Measurements from ENCODE around the gene OSBPL10.

OSBPL10 gene

DNA sequence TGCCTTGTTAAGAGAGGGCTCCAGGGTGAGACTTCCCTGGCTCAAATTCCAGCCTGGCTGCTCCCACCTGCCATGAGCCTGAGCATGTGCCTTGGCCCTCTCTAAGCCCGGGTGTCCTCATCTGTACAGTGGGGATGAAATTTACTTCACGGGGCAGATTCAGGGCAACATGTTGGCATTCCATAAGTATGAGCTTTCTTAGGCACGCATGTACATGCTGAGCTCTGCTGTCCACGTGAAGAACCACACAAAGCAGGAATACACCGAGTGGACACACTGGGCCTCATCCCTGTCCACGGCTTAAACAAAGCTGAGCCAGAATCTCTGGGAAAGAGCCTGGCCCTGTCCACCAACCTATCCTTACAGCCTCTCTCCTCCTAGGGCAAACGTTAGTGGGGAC lies 167.4 kb downstream of the OSBPL10 start:
- DNase-seq (ENCODE audit: low read depth), result no peak

DNA sequence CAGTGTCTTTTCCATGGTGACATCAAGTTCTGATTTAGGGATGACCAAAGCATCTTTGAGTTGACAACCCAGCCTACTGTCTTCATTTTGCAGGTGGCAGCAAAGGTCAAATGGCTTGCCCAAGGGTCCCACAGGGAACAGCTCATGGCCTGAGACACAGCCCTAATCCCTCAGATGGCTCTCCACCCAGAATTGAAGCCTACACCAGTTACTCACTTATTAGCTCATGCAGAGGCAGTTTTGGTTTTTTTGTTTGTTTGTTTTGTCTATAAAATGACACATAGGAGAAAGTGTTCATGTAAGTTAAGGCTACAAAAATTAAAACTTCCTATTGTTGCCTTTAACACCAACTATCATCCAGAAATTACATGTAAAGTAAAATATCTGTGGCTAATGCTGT lies 167.9 kb downstream of the OSBPL10 start:
- no peak for DNase-seq (ENCODE audit: low read depth)

DNA sequence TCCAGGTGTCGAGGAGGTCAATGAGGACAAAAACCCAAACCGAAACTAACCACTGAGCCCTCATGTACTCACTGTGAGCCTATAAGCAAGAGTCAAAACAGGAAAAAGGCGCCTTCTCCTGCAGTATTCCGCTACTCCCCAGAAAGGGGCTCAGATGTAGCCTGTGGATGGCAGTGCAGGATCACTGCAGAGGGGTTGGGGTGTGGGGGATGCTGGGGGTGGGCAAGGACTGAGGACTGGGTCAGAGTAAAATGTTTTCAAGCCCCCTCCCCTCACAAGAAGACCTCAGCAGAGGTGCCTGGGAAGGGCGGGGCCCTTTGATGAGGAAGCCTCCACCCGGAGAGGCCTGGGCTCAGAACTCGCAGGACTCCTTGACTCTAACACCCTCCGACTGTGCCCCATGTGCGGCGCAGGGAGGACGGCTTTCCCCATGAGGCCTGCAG lies 170.1 kb downstream of the OSBPL10 start:
- no peak for DNase-seq (ENCODE audit: low read depth)

DNA sequence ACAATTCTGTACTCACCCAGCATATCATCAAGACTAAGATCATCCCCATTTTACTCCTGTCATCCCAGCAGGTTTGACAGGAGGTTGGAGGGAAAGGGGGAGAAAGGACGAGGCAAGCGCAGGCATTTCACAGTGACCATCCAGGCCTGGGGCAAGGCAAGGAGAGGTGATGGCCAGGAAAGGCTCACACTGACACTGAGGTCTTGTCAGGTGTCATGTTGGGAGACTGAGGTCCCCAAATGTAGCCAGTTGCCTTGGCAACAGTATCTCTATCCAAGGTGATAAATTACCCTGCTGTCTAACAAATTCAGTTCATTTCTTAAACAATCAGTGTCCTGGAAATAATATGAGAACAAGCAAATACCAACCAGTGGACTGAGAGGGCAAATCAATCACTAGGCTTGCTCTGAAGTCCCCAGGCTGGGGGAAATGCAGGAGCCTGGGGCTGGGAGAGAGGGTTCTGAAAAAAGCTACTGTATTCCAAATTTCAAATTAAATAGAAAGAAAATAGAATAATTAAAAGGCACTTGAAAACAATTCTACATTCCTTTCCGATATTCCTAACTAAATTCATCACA lies 172.8 kb downstream of the OSBPL10 start:
- no peak for DNase-seq (ENCODE audit: low read depth)

DNA sequence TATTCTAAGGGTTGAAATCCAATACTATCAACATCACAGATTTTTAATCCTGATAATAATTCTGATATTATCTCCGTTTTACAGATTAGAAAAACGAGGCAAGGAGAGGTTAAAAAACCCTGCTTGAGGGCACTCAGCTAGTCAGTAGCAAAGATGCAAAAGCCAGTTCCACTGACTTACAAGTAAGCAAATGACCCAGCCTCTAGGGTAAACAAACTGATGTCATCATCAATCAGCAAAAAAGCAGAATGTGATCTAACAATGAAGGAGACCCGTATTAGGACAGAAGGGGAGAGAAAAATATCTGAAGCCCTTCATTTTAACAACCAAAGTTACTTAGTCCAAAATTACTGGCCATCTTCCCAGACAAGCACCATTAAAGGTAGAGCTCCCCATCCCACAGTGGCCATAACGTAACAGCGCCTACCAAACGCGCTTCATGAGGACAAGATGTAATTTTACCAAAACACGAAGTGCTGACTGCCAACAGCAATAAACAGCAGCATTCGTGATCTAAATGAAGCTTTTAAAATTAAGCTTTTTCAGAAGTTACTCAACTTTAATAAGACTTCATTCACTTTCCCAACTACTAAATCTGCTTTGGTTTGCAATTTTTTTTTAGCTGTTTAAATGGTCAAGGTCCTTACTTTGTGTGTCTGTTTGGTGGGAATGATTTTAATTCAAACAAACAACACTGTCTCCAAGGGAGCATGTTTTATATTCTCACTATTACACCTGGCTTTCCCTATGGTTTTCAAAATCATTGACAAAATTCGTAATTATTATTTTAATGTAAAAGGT lies 176.6 kb downstream of the OSBPL10 start:
- peak; percentile 6 for DNase-seq (ENCODE audit: low read depth)

DNA sequence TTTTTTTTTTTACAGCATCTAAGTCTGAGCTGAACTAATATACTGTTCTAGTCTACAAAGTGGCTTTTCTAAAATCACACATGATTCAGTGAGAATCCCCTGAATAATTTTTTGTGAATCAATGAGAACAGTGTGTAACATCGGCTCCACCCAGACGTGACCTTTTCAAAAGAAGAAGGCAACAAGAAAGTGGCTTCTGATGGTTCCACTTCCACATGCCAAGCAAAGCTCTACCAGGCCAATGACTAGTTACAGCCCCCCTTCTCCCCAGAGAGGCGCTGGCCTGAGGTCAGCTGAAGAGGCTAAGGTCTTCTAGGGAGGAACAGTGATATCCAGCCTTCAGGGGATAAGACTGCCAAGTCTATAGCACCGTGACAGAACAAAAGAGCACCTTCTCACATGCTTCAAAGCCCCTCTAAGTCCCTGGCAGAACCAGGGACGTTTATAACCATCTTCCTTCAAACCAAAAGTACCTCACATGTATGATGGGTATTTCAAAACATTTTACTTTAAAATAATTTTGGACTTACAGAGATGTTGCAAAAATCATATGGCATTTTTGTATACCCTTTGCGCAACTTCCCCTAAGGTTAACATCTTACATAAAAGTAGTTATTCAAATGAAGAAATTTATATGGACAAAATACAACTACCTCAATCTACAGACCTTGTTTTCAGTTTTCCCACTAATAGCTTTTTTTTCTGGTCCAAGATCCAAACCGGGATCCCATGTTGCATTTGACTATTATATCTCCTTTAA lies 177.9 kb downstream of the OSBPL10 start:
- peak; percentile 21 for DNase-seq (ENCODE audit: low read depth)

DNA sequence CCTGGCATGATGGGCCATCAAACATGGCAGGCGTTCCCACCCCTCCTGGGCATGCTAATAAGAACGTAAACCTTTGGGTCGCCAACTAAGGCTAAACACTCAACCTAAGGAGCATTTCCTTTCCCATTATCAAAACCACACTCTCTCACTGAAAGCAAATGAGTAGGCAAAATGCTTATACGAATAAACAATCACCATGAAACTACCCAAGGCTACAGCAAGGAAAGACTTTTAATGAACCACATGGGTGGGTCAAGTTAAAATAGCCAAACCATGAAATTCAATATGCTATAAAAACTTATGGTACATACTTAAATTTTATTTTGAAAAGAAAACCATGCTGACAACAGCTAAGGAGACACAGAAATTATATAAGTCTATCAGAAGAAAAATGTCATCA lies 180.6 kb downstream of the OSBPL10 start:
- DNase-seq (ENCODE audit: low read depth), result no peak

DNA sequence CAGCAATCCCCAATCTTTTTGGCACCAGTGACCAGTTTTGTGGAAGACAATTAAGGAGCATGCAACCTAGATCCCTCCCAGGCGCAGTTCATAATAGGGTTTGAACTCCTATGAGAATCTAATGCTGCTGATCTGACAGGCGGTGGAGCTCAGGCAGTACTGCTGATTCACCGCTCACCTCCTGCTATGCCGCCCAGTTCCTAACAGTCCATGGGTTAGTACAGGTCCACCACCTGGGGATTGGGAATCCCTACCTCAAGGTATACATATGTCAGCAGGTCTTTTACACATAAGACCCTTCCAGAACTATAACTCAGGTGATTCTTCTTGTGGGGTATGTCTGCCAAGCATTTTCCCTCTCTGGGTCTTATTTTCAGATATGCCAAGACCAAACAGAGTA lies 182.2 kb downstream of the OSBPL10 start:
- DNase-seq (ENCODE audit: low read depth), result no peak

DNA sequence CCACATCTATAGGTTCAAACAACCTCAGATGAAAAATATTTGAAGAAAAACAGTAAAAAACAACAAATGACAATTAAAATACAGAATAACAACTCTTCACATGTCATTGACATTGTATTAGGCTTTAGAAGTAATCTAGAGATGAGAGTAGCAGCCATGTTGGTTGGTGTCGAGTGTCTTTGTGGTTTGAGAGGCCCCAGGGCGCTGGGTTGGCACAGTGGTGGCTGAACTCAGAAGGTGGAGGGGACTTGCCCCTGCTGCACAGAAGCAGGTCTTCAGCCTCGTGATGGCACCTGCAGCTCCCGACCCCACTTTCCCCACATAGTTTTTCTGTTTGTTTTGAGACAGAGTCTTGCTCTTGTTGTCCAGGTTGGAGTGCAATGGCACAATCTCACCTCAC lies 187.2 kb downstream of the OSBPL10 start:
- DNase-seq (ENCODE audit: low read depth), result no peak

DNA sequence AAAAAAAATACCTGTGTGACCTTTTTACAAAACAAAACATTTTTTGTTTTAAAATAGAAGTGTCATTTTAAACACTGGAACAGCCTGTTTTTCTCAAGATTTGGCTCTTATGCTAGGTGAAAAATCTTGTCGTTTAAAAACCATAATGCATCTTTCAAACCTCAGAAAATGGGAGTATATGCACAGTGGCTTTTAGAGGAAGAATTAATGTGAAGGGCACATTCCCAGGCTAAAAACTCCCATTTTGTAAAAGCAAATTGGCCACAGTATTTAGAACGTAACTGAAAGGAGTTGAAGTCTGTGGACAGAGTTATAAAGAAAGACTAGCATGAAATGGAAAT lies 190.0 kb downstream of the OSBPL10 start:
- DNase-seq (ENCODE audit: low read depth), result no peak

DNA sequence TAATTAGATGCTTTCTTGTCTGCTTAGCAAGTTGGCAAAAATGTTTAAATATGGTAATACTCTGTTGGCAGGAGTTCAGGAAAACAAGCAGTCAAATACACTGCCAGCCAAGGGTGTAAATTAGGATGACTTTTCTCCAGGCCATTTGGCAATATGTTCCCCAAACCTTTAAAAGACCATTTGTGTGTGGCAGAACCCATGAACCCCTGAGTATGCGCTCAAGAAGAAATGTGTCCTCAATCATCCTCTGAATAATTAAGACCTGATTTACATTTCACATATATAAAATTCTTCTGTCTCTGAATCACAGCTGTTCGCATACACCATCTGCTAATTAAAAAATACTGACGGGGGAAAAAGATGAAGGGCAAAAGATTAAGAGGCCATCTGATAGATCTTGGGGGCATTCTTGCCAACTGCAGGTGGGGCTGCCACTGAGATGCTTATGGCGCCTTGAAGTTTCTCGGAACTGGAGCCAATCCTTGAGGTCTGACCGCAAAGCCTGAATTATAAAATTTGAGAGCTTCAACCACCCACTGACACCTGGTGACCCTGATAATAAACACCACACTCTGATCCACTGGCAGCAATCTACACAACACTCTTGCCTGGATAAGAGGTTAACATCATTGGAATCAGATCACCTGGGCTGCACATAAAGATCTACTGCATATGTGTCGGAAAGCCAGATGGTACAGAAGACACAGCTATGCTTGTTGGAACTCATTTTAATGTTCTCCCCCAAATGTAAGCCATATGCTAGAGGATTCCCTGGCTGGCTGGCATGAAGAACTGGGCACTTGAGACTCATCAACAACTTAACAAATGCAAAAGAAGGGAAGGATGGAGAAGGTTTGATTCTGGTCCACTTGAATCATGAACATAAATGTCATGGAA lies 190.6 kb downstream of the OSBPL10 start:
- no peak for DNase-seq (ENCODE audit: low read depth)

DNA sequence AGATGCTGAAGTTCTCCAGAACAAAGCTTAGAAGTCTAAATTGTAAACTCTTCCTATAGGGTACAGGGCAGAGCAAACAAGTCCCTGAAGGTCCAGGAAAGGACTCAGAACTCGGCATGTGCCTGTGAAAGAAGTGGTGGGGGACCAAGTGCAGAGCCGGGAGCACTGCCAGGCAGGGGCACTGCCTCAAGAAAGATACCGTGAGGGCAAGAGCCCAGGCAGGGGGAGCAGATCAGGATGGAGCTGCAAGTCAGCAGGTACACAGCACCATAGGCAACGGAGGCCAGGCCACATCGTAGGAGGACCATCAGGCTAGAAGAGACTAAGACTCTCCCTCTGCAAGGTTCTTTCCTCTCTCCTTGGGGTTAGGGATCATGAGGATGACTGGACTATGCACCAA lies 191.6 kb downstream of the OSBPL10 start:
- DNase-seq (ENCODE audit: low read depth), result no peak

DNA sequence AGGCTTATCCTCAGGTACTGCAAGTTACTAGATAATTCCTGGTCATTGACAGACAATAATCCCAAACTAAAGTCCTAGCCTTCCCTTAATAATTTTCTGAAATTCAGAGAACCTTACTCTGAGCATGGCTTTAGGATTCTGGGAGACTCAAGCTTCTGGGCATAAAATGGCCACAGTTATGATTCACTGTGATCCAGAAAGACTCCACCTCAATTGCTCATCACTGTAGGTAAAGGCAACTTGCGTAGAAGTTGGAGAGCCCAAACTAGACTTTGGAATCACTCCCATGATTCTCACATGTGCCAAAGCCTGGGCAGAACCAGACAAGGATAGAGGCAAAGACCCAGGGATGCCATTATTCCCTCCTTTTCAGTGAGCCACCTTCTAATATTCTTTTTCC lies 195.3 kb downstream of the OSBPL10 start:
- DNase-seq (ENCODE audit: low read depth), result no peak

DNA sequence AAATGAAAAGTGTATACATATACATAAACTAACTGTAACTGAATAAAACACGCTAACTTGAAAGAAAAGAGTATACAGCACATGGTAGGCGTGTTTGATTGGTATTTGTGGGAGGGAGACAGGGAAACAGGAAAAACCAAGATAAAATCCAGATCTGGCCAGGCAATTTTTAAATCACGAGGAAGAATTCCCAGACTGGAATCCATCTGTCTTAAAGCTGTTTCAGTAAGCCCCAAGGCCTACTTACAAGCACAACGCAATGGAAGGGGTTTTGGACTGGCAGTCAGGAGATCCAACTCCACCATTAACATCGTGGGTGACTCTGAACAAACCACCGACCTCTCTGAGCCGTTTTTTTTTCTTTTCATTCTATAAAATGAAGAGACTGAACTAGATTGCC lies 195.8 kb downstream of the OSBPL10 start:
- DNase-seq (ENCODE audit: low read depth), result no peak

DNA sequence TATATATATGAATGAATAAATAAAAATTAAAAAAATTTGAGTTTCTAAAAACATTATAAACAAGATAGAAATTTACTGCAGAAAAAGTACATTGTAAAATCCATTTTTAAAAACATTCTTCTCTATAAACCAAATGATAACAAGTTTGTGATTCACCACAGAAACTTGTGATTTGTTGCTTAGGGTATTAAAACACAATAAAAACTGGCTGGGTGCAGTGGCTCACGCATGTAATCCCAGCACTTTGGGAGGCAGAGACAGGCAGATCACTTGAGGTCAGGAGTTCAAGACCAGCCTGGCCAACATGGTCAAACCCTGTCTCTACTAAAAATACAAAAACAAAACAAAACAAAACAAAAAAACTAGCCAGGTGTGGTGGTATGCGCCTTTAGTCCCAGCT lies 197.2 kb downstream of the OSBPL10 start:
- DNase-seq (ENCODE audit: low read depth), result peak; percentile 27

DNA sequence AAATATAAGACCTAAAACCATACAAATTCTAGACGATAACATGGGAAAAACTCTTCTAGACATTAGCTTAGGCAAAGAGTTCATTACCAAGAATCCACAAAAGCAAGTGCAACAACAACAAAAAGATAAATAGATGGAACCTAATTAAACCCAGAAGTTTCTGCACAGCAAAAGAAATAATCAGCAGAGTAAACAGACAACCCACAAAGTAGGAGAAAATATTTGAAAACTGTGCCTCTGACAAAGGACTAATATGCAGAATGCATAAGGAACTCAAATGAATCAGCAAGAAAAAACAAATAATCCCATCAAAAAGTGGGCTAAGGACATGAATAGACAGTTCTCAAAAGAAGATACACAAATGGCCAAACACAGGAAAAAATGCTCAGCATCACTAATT lies 198.8 kb downstream of the OSBPL10 start:
- DNase-seq (ENCODE audit: low read depth), result peak; percentile 55

DNA sequence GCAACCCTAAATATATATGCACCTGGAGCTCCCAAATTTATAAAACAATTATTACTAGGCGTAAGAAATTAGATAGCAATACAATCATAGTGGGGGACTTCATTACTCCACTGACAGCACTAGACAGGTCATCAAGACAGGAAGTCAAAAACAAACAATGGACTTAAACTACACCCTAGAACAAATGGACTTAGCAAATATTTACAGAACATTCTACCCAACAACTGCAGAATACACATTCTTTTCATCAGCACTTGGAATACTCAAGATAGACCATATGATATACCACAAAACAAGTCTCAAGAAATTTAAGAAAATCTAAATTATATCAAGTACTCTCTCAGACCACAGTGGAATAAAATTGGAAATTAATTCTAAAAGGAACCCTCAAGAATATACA lies 201.5 kb downstream of the OSBPL10 start:
- DNase-seq (ENCODE audit: low read depth), result no peak

DNA sequence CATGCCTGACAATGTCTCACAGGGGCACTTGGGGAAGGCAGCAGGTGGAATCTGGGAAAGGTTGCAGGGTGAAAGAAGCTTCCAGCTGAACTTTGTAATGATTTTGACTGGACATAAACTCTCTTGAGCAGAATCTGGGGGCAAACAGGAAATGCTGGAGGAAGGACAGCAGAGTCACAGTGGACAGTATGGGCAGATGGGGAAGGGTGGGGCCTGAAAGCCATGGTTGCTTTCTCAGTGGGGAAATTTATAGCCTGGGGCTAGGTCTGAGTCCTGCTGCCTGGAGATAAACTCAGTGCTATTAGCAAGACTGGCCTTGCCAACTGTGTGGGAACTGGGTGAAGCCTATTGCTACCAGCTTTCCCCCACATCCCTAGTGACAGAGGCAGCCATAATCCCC lies 203.2 kb downstream of the OSBPL10 start:
- no peak for DNase-seq (ENCODE audit: low read depth)

DNA sequence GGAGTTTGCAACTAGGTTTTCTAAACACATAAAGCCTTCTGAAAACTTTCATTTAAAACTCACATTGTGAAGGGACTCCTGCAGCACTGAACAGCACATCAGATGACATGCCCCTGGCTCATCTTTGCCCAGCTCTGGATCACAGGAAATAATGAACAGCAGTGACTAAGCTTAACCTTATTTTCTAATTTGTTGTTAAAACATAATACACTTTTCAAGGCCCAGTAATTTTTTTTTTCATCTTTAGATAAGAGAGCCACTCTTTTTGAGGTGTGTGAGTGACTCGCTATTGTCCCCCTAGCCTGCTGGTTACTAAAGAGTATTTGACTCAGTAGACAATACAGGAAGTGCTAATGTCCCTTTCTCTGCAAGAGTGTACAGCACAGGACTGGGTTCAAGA lies 204.0 kb downstream of the OSBPL10 start:
- DNase-seq (ENCODE audit: low read depth), result no peak

DNA sequence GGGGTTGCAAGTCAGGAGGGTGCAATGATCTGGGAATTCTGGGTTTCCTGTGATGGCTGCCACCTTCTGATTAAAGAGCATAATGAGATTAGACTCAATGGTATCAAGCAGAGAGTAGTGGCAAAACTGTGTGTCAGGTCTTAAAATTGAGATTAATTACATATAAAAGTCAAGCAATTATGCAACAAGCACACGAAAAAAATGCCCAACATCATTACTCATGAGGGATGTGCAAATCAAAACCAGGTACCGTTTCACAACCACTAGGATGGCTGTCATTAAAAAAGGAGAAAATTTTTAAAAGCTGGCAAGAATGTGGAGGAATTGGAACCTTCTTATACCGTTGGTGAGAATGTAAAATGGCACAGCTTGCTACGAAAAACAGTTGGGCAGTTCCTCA lies 205.0 kb downstream of the OSBPL10 start:
- peak; percentile 57 for DNase-seq (ENCODE audit: low read depth)

DNA sequence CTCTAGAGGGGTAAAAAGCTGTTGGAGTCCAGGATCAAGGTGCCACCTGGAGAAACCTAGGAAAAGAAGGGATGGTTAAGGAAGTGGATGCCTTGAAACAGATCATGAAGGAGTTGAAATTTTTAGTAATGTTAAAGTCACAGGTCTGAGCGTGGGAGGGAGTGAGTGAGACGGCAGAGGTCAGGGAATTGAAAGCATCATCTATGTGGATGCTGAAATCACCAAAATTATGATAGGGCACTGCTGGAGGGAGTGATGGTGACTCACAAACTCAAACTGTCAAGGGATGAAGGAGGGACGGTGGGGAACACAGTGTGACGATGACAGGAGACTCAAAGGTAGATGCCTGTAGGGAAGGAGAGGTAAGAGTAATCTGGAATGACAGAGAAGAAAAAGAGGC lies 205.7 kb downstream of the OSBPL10 start:
- no peak for DNase-seq (ENCODE audit: low read depth)

DNA sequence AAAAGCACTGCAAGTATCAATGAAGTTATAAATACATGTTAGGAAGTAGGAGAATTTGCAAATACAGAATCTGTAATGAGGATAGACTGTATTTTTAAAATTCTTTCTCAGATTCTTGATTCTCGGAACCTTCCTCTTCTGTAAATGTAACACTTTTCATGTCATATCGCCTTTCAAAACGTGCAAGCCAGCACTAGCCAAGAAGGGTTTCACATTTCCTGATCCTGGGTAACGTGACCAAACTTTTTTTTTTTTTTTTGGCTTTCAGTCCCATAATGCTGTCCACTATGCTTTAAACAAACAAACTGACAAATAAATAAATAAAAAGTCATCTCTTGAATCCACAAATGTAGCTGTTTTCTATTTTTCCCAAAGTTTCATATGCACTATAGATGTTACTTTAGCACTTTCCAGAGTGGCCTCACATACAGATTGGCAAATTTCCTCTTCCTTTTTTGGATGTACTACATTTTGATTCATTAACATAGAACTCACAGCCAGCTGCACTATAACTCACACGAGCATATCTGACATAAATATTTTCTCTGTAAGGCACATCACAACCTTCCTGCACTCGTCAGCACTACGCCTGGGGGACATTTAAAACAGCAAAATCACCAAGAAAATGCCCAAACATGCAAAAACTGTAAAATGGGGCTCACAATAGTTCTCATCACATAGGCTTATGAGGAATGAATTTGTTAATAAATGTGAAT lies 208.1 kb downstream of the OSBPL10 start:
- DNase-seq (ENCODE audit: low read depth), result peak; percentile 49
